Thyroid gland (tissue), 4 donors: ENCODE data around the gene GCNT2.

ENCODE experiments used
- POLR2A ChIP-seq, 2 donors: fragments of 450-650 bp; IDR thresholded peaks; one replicate each; pipeline ENCODE4 v1.6.1; 2017; ENCODE audit warnings: antibody characterized with exemption in 2 of 2, mild to moderate bottlenecking in 2 of 2, moderate library complexity in 1 of 2
- TF ChIP-seq, protein P1 (sequence below), 6 experiments: fragments of 200-600 bp in 3 of 6; fragments of 450-650 bp in 3 of 6; sonication (generic) in 3 of 6; IDR thresholded peaks; one replicate each; pipeline ENCODE4 v1.5.1; 2016 to 2019; ENCODE audit warnings: antibody characterized with exemption in 6 of 6, mild to moderate bottlenecking in 2 of 6, inconsistent platforms in 1 of 6, moderate library complexity in 1 of 6

DNA sequence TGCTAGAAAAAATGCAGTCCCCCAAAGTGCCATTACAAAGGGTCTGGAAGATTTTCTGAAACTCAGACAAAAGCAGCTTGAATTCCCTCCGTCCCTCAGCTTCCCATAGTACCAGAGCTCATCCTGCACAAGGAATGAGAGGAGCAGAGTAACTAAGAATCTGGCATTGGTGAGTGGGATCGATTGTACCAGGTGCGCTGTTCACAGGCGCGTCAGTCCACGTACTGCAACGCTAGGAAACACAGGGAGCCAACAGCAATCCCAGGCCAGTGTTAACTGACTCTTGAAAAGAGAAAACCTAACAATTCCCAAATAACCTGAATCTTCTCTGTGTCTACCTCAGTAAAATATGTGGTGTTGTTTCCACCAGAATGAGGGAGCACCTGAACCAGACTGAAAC is 77.9 kb downstream of the GCNT2 start:
- TF ChIP-seq, protein P1, sequence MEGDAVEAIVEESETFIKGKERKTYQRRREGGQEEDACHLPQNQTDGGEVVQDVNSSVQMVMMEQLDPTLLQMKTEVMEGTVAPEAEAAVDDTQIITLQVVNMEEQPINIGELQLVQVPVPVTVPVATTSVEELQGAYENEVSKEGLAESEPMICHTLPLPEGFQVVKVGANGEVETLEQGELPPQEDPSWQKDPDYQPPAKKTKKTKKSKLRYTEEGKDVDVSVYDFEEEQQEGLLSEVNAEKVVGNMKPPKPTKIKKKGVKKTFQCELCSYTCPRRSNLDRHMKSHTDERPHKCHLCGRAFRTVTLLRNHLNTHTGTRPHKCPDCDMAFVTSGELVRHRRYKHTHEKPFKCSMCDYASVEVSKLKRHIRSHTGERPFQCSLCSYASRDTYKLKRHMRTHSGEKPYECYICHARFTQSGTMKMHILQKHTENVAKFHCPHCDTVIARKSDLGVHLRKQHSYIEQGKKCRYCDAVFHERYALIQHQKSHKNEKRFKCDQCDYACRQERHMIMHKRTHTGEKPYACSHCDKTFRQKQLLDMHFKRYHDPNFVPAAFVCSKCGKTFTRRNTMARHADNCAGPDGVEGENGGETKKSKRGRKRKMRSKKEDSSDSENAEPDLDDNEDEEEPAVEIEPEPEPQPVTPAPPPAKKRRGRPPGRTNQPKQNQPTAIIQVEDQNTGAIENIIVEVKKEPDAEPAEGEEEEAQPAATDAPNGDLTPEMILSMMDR (IDR thresholded peaks at IDR 0.05), result no peak
- no peak for TF ChIP-seq POLR2A (IDR thresholded peaks at IDR 0.05)
